HCT116 (cell line): ENCODE data around the gene PCCB.

ENCODE experiments used
- CEBPB ChIP-seq: IDR thresholded peaks from 2 replicates; pipeline ENCODE4 v1.6.1; 2012; ENCODE audit warnings: low read depth
- CTCF ChIP-seq, 3 experiments: fragments of 200-600 bp in 1 of 3; sonication (generic) in 1 of 3; IDR thresholded peaks in 2 of 3; conservative IDR thresholded peaks in 1 of 3; 2 replicates each; pipeline ENCODE4 v1.5.1; 2012 to 2017; ENCODE audit warnings: low read depth in 2 of 3, low read length in 2 of 3, antibody characterized with exemption in 1 of 3, borderline replicate concordance in 1 of 3, control low read depth in 1 of 3, mild to moderate bottlenecking in 1 of 3, mixed read lengths in 1 of 3, mixed run types in 1 of 3, moderate library complexity in 1 of 3; ENCODE audit not compliant: insufficient read depth in 1 of 3
- EZH2phosphoT487 ChIP-seq: fragments of 200-600 bp; IDR thresholded peaks from 2 replicates; pipeline ENCODE4 v1.6.1; 2018; ENCODE audit warnings: antibody characterized with exemption, borderline replicate concordance
- POLR2A ChIP-seq: IDR thresholded peaks from 2 replicates; pipeline ENCODE4 v1.7.0; 2011; ENCODE audit warnings: borderline replicate concordance; ENCODE audit not compliant: insufficient read depth, insufficient read length; ENCODE audit errors: extremely low read depth
- POLR2AphosphoS5 ChIP-seq: IDR thresholded peaks from 2 replicates; pipeline ENCODE4 v1.6.1; 2011; ENCODE audit warnings: mild to moderate bottlenecking, low read depth, low read length, moderate library complexity
- RAD21 ChIP-seq: IDR thresholded peaks from 2 replicates; pipeline ENCODE4 v1.6.1; 2012; ENCODE audit warnings: low read depth, mild to moderate bottlenecking
- TCF7L2 ChIP-seq: IDR thresholded peaks from 2 replicates; pipeline ENCODE4 v1.7.0; 2011; ENCODE audit warnings: borderline replicate concordance, inconsistent platforms; ENCODE audit not compliant: insufficient read depth, insufficient read length; ENCODE audit errors: extremely low read depth
- ZBTB33 ChIP-seq: IDR thresholded peaks from 2 replicates; pipeline ENCODE4 v1.6.1; 2011; ENCODE audit warnings: mild to moderate bottlenecking, low read length, moderate library complexity; ENCODE audit not compliant: insufficient replicate concordance; ENCODE audit errors: extremely low read depth

- TF ChIP-seq POLR2AphosphoS5: no peak
- TF ChIP-seq CTCF (IDR thresholded peaks at IDR 0.05 in 2 of 3, conservative IDR thresholded peaks at IDR 0.05 in 1 of 3; ENCODE audit: borderline replicate concordance in 1 of 3, insufficient read depth in 1 of 3, low read depth in 2 of 3, low read length in 2 of 3): no peak
- no peak for TF ChIP-seq ZBTB33
- no peak for TF ChIP-seq EZH2phosphoT487
- TF ChIP-seq CEBPB: no peak
- TF ChIP-seq POLR2A: no peak
- no peak for TF ChIP-seq TCF7L2
- no peak for TF ChIP-seq RAD21
Observed at GRCh38 chr3:136207489-136208115, 42.5 kb upstream of the PCCB start.
